Cerebellar nuclear complex (tissue), 1 donor: Measurements from ENCODE around the gene INPP5J.
"Not testable (repeated sequence)": the region's sequence is repeated elsewhere in the genome, so short reads cannot be mapped to it uniquely, and the experiment has no call there.

ENCODE experiments used
- DNase-seq, 2 experiments: peaks; one replicate each; lab custom pipeline; 2025; lab: John Stamatoyannopoulos, UW

INPP5J gene

DNA sequence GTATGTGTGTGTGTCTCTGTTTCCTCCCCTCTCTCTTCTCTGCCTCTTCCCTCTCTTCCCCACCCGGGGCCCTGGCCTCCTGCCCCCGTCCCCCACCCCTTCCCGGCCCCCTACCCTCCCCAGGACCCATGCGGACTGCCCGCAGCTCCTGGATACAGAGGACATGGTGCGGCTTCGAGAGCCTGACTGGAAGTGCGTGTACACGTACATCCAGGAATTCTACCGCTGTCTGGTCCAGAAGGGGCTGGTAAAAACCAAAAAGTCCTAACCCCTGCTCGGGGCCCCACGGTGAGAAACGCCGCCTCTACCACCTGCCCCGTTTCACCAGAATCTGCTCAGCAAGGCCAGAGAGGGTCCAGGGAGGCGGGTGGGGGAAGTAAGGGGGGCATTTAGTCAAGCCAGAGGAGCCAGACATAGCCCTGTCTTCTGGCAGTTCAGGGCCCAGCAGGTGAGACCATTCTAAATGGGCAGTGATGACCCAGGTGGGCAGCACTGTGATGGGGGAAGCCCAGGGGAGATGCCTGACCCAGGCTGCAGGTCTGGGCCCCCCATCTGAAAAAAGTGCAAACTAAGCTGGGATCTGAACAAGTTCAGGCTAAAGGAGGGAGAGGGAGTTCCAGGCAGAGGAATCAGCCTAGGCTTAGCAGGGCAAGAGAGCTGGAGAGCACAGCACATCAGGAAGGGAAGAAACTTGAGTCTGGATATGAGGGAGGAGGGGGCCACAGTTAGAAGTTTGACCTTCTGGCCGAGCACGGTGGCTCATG lies 21.8 kb upstream of the INPP5J start:
- DNase-seq, result no peak

DNA sequence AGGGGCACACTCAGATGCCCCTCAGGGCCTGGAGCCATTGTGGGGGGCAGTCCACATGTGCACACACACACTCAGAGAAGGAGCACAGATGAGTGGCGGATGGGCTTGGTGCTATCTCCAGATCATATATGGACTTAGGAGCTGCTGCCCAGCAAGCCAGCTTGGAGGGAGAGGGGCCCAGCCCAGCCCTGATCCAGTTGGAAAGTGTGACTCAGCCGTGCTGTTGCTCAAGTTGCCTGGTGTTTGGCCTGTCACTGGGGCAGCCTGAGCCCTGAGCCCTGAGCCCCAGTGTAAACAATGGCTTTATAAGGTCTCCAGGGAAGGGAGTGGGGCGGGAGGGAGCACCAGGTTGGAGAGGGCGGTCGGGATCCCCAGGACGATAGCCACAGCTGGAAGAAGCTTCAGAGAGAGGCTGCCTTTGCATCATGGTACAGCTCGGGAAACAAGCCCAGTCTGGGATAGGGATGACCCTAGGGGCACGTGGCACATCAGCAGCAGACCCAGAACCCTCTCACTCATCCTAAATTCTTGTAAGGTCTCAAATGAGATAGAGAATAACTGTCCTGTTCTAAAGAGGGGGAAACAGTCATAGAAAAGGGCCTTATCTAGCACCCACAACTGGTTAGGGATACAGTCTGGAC lies 20.2 kb upstream of the INPP5J start:
- DNase-seq, result no peak

DNA sequence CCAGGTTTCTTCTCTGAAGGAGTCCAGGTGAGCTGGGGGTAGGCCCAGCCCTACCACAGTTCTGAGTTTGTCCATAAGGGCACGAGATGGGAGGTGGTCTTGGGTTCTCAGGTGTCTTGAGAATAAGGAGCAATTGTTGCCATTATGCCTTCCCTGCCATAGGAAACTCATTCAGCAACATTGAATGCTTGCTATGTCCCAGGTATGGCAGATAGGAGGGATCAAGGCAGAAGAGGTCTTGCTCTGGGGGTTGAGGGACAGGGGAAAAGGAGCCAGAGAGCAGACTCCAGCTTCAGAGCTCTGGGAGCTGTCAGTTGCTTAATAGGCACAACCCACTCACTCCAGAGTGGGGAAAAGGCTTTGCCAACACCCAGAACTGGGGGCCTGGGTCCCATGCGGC lies 19.7 kb upstream of the INPP5J start:
- no peak for DNase-seq

DNA sequence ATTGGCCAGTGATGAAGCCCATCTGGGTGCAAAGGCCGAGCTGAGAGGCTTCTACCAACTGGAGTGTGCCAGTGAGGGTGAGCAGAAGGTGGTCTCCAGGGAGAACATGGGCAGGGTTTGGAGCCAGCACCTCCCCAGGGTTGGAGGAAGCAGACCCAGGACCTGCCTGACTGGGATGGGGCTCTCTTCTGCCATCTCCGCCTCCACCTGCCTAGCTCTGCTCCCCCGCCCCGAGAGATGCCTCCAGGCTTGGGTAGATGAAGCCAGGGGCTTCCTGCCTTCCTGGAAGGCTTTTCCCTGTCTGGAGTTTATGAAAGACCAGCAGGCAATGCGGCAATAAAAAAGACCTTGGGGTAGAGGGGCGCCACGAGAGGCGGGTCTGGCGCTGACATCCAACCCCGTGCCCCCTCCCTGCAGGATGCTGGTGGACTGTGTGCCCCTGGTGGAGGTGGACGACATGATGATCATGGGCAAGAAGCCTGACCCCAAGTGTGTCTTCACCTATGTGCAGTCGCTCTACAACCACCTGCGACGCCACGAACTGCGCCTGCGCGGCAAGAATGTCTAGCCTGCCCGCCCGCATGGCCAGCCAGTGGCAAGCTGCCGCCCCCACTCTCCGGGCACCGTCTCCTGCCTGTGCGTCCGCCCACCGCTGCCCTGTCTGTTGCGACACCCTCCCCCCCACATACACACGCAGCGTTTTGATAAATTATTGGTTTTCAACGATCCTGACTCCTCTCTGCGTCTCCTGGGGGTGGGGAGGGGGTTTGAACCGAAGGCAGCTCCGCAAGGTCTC lies 18.7 kb upstream of the INPP5J start:
- DNase-seq, result no peak

DNA sequence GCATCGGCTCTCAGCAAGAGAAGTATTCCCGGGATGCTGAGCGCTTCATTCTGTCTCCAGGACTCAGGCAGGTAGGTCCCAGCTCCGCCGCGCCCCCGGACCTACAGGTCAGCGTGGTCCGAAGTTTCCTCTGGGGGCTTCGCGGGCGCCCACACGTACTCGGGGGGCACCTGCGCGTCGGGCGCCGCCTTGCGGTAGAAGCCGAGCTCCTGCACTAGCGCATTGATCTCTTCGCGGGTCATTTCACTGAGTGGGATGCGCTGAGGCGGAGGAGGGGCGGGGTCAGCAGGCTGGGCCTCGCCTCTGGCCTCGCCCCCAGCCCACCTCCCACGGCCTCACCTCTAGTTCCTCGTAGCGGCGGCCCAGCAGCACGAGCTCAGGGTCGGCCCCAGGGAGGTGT lies 17.9 kb upstream of the INPP5J start:
- DNase-seq, result no peak

DNA sequence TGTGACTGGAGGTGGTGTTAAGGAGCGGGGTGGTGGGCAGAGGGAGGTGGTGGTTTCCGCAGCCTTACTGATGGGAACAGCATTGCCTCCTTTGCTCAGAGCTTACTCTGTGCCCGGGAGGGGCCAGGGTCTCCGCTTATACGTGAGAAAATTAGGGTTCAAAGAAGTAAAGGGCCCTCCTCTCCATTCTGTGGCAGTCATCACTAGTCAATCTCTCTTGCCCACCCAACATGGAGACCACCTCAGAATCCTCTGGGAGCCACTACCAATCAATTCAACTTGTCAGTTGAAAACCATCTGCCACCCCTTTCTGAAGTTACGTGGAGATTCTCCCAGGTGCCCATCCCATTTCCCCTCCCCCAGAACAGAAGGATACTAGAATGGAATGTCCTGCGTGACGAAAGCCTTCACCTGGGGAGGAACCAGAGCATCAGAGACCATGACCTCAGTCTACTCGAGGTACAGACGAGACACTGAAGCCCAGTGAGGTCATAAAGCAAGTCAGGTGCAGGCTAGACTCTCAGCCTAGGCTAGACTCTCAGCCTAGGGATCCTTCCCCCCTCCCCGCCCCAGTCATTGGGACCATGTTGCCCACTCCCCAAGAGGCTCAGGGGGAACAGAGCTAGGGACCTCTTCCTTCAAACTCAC lies 17.4 kb upstream of the INPP5J start:
- DNase-seq, result no peak

DNA sequence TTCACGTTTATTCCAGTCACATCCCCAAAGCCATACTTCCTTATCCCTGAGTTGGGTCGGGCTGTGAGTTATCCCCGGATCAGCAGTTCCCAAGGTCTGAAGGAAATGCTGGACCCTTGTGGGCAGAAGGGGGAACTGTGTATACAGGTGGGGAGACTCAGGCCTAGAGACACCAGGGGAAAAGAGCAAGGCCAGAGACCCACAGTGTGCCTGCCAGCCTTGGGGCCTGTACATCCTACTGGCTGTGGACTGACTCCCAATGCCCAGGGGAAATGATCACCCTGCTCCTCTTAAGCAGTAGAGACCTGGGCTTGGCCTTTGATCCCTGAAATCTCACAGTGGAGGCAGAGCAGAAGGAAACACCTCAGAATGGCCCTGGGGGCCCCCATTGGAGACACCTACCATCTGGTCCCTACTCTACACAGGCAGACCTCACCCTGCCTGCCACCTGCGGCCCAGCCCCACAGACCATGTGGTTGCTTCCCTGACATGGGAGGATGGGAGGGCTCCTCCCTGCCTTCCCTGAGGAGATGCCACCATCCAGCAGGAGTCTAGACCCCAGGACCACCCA lies 16.7 kb upstream of the INPP5J start:
- DNase-seq, result peak in 1 of 2 experiments; percentile 12

DNA sequence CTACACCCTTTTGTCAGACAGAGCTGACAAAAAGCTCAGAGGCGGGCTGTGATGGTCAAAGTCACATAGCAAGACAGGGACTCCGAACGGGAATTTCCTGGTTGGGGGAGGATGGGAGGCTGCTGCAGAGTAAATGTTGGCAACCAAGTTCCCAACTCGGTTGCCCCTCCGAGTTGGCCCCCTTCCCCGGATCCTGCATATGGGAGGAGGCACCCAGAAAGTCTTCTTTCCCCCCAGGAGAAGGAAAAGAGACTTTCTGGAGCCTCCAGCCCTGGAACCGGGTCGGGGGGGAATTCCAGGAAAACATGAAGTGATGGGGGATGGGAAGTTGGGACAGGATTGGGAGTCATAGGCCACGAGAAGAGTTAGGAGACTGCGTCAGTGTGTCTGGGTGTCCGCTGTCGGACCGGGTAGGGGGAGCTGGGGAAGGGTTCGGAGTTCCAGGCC lies 16.0 kb upstream of the INPP5J start:
- no peak for DNase-seq

DNA sequence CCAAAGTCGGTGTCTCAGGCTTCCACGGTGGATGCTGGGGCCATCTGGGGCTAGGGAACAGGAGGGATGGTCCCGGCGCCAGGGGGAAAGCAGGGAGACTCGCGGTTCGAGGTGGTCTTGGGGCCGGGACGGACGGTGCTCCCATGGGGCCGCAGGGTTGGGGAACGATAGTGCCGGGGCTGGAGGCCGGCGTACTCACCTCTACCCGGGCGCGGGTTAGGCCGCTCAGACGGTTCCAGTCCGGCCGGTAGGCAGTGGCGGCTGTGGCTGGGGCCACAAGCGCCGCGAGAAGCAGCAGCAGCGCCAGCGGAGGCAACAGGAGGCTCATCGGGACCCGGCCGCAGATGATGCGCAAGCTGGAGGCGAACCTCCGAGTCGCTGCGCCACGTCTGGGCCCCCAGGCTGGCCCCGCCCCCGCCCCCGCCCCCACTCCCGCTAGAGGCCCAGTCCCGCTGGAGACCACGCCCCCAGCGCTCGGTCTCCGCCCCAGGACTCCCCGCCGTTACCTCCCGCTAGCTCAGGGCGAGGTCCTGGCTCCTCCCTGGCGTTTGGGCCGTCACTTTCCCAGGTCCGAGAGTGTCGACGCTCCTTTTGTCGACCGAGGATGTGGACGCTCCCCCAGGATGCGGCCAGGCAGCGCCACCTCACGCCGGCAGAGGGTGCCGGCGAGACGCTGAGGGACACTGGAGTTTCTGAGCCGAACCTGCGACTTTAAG lies 15.4 kb upstream of the INPP5J start, which contains the start of gene SELENOM:
TSS of gene SELENOM (minus strand) at position 391 of the 716 bp plus-strand sequence. CDS start at position 328, 63 bp downstream.
- DNase-seq, result peak; percentile 81 to 95

DNA sequence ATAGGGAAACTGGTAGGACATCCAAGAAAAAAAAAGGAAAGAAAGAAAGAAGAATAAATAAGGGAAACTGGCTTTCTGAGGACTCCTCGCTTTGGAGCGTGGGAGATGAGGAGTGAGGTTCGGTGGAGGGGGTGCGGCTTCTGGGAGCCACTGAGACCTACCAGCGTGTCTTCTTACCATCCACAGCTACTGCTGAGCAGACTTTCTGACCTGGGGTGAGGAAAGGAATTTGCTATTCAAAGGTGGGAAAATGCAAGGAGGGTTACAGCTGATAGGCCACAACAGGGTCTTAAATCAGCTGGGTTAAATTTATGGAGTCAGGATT lies 14.9 kb upstream of the INPP5J start:
- DNase-seq, result no peak

DNA sequence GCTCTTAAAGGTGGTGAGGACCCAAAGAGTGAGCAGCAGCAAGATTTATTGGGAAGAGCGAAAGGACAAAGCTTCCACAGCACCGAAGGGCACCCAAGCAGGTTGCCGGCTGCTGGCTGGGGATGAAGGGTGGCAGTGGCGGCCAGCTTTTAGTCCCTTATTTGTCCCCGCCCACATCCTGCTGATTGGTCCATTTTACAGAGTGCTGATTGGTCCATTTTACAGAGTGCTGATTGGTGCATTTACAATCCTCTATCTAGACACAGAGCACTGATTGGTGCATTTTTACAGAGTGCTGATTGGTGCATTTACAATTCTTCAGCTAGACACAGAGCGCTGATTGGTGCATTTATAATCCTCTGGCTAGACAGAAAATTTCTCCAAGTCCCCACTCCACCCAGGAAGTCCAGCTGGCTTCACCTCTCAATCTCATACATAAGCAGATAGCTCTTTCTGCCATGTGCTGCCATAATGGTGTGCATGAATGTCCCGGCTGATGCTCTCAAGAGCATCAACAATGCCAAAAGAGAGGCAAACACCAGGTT lies 10.1 kb upstream of the INPP5J start:
- DNase-seq, result not testable (repeated sequence)

DNA sequence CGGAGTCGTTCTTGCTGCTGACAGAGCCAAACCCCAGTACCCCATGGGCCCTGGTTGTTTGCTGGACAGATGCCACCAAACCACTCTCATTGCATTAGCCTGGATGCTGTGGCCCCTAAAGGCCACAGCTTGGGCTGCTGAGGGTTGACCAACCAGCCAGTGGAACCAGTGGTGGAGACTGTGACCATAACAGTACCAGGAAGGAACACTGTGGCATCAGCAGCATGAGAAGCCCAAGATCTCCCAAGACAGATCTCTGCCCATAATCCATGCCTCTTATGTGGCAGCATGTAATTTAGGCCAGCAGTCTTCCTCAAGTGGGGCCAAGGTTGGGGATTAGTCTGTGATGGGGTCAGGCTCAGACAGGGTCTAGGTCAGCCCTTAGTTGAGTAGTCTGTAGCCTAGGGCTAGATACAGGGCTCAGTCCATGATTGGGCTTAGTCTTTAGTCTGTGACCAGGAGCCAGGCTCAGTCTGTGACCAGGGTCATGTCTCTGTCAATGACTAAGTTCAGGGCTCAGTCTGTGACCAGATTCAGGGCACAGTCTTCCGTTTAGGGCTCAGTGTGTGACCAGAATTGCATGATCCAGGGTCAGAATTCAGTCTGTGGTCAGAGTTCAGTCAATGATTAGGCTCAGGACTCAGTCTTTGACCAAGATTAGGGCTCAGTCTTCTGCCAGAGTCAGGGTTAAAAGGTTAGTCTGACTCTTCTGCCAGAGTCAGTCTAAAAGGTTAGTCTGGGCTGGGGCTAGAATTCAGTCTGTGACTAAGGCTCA lies 4.5 kb upstream of the INPP5J start:
- DNase-seq, result no peak

DNA sequence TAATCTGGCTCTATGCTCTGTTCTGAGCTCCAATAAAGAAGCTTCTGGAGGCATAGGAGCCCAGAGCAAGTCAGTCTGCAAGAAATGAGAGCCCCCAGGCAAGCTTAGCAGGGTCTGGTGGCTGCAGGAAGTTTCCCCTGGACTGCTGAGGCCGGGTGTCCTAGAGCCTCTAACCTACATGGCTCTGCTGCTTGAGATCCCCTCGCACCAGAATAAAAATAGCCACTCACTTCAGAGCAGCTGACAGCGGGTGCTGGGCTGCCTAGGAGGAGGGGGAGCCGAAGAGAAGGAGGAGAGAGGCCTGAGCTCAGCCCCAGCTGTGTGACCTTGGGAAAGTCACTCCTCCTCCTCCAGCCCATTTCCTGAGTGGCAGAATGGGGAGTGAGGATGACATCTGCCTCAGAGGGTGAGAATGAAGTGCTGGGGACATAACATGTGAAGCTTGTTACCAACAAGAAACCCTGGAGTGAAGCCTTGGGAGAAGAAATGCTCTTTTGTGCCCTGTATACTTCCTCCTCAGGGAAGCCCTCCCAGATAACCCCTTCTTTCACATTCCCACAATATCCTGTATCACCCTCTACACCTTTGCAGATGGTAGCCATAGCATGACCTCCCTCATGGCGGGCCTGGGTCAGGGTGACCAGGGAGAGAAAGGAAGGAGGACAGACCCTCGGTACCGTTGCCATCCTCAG lies 3.6 kb upstream of the INPP5J start:
- no peak for DNase-seq

DNA sequence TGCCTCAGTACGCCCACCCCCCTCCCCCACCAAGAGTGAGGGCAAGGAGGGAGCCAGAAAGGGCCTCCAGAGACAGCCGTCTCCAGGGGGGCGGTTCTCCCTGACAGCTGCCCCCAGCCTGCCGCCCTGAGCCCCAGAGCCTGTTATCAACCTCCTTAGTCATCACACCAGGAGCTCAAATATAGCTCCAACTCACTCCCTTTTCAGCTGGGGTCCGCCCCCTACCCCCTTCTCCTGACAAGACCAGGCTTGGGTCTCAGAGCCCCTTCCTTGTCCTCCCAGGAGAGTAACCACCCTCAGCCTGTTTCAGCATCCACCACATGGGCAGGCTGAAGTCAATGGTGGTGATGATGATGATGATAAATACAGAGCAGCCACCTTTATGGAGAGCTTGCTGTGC lies 2.5 kb upstream of the INPP5J start:
- no peak for DNase-seq

DNA sequence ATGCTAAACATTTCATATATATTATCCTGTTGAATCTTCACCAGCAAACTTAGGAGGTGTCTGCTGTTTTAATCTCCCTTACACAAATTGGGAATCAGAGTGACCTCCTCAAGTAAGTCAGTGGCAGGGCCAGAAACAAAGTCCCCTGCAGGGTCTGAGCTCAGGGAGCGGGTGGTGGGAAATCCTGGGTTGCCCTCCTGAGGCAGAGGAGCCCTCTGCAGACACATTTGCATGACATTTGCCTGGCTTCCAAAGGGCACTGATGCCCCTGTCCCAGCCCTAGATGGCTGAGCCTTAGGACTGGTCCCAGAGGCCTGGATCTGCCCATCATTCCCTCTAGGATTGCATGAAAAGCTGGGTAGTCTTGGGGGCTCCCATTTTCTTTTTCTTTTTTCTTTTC lies 2.1 kb upstream of the INPP5J start:
- no peak for DNase-seq

DNA sequence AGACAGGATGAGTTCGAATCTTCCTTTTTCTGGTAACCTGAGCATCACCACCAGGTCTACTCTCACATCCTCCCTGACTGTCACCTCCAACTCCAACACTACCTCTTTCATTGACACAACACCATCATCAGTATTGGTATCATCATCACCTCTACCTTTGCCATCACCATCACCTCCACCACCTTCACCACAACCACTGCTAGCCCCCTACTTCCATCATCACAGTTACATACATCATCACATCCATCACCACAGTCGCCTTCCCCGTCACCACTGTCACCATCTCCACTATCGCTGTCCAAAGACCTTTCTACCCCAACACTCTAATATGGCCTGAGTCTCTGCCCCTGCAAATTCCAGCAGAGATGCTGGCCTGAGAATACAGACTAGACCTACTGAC lies 1.4 kb upstream of the INPP5J start:
- DNase-seq, result no peak

DNA sequence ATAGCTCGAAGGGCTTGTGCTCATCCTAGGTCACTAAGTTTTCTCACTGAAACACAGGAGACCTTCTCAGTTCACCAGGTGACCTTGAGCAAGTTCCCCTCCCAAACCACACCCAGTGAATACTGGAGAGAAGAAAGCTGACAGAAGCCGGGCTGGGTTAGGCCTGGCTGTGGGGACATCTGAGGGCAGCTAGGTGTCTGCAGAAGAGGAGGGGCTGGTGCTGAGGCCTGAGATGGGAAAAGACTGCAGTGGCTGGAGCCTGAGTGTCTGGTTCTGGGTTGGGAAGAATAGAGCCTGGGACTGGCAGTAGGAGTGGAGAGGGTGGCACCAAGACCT lies 602 bp upstream of the INPP5J start:
- DNase-seq, result no peak

DNA sequence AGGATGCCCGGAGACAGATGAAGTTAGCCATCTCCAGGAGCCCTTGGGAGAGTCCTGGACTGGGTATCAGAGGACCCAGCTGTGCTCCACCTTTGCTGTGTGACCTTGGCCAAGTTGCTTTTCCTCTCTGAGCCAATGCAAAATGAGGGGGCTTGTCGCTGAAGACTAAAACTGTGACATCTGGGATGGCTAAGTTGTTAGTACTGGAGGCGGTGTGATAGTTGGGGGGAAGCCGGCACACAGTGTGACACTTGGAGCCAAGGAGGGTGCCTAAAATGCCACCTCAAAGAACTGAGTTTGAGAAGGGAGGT lies 481 bp downstream of the INPP5J start:
- no peak for DNase-seq

DNA sequence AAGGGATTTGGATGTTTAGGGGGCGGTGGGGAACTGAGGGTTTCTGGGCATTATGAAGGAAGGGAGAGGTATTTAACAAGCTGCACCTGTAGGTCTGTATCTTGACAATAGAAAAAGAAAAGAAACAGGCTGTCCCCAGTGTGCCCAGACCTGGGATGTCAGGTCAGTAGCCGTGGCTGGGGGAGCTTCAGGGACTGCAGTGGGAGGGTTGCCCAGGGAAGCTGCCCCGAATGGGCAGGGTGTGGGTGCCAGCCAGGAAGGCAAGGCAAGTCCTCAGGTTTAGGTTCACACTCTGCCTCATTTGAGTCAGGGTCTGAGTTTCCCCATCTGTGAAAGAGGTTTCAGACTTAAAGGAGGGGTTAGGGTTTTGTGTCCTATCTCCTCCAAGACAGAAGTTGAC lies 1.5 kb downstream of the INPP5J start:
- DNase-seq, result no peak
